A204.1 (cell line): ENCODE results near the gene ADGRB3.
"Not testable (repeated sequence)": the region's sequence is repeated elsewhere in the genome, so short reads cannot be mapped to it uniquely, and the experiment has no call there.

Experiments
- FAIRE-seq: peaks from 2 replicates; lab custom pipeline; 2012; peaks lifted over from hg19 to GRCh38; lab: Jason Lieb, UNC

The ADGRB3 gene

GRCh38 chr6:68826501-68826900 is 191.4 kb downstream of the ADGRB3 start:
- FAIRE-seq, result no peak

- no peak for FAIRE-seq
These were observed 199.5 kb downstream of the ADGRB3 start for GRCh38 chr6:68834551-68834950.

DNA sequence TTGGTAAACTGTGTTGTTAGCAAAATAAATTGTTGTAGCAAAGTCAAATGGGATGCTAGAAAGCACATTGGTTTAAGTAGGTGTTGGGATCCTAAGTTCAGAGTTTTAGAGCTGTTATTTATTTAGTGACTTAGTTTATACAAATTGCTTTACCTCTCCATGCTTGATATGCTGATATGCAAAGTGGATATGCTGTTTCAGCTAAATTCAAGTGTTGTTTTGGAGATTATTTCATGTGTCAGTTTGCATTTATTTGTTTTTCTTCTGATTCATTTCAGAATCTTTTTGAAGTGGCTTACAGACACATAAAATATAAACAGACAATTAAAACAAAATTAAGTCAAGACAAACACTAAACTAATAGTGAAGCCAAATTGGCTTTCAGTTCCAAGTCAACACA is 203.5 kb downstream of the ADGRB3 start:
- no peak for FAIRE-seq

DNA sequence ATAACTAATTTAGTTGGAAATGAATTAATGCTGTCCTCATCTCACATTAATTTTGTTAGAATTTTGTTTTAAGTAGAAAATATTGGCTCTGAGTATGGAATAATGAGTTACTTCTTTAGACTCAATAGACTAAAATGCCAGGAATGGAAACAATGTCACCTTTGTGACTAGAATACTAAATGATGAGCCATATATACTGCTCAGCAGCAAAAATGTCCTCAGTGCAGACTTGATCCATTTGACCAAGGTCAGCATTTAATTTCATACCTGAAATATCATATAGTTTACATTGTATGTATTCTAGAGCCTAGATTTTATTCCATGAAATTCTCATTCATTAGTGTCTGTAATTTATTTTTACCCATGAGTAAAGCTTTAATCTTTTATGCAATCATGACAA is 217.7 kb downstream of the ADGRB3 start:
- no peak for FAIRE-seq

- no peak for FAIRE-seq
These were observed 224.2 kb downstream of the ADGRB3 start for GRCh38 chr6:68859233-68859632.

DNA sequence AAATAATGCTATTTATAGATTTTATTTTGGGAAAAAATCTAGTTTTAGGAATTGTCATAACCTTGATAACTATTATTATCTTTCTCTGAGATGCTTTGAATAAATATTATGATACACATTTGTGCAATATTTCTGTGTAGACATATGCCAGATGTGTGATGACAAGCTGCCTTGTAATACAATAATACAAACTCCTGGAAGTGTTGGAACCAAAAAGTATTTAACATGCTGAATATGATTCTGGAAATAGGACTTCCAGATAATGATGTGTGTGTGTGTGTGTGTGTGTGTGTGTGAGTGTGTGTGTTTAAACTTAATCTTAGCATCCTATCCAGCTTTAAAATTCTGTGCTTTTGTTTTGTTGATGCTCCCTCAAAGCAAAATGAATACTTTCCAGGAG is 233.6 kb downstream of the ADGRB3 start:
- FAIRE-seq, result no peak

DNA sequence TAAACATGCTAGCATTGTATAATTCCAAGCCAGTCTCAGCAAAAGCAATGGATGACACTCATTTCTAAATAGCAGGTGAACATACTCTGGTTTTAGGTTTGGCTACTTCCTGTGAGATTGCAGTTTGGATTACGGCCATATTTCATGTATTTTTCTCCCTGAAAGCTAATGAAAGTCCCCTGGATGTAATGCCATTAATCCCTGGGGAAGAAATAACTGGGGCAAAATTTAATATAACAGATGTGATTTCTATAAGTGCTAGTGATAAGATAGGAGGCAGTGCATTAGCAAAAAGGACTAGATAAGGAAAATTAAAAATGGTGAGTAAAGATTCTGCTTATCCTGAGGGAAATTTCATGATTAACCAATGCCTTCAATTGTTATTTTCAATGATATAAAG is 238.2 kb downstream of the ADGRB3 start:
- no peak for FAIRE-seq

DNA sequence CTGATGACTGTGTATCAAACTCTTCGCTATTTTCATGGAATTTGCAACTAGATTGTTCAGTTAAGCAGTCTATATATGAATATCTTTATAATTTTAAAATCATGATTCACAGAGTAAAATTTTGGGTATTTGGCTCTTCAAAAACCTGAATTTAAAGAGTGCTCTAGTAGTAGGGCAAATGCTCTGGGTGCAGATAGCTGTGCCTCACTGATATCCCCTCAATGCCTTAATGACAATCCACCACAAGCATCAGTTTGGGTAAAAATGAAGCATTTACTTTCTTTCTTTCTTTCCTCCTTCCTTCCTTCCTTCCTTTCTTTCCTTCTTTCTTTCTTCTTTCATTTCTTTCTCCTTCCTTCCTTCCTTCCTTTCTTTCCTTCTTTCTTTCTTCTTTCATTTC is 239.7 kb downstream of the ADGRB3 start:
- no peak for FAIRE-seq

GRCh38 chr6:68875403-68875802 is 240.3 kb downstream of the ADGRB3 start:
- no peak for FAIRE-seq

DNA sequence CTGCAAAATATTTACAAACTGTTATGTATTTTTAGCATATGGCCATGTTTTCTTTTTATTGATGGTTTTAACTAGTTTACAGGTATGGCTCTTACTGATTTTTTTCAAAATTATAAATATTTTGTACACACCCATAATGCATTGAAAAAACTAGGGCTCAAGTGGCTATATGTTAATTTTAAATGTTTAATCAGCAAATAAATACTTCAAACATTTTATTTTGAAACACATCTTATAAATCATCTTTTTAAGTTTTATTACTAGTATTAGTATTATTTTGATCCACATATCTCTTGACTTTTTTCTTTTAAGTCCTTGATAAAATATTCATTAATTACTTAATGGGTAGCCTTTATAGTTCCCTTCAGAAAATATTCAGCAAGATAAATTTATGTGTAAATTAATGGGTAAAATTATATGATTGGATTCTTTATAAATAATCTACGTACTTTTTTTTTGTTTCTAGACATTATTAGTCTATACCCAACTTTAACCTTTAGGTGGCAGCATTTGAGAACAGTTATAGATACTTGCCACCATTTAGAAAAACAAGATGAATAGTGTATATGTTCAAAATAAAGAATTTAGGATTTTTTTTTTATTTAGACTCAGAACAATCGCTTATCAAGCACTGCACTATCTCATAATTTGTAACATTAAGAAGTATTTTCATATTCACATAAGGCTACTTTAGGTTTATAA is 241.9 kb downstream of the ADGRB3 start:
- peak; percentile 98 for FAIRE-seq

DNA sequence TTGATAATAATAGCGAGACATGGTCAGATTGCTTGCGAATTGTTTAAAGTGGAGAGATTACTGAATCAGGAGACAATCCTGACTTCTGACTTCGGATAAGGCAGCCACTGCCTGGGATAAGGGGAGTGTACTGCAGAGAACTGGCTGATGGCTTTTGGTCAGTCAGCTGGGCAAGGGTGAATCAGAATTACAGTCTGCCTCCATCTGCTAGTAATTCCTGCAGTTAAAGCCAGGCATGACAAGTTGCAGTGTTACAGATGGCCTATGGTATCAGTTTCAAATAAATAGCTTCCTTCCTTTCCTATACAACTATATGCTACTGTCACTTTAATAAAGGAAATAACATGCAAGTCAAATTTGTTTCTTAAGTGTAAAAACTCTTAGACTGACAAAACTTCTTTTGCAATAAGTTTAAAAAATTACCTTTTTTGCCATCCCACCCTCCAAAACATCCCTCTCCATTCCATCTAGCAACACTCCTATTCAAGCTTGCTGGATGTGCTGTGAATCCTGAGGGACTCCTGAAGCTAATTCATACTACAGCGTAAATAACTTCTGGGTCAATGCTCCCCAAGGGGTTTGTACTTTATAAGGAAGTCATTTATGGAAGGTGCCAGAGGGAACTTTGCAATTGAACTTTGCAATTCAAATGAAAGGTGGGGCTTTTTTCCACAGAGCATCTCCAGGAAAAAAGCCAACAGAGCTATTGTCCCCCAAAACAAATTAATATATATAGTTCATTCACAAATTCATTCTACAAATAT is 245.2 kb downstream of the ADGRB3 start:
- no peak for FAIRE-seq

DNA sequence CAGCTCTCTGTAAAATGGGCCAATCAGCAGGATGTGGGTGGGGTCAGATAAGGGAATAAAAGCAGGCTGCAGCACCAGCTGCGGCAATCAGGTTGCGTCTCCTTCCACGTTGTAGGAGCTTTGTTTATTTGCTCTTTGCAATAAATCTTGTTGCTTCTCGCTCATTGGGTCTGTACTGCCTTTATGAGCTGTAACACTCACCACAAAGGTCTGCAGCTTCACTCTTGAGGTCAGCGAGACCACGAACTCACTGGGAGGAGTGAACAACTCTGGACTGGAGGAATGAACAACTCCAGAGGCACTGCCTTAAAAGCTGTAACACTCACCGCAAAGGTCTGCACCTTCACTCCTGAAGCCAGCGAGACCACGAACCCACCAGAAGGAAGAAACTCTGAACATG is 248.2 kb downstream of the ADGRB3 start:
- FAIRE-seq, result not testable (repeated sequence)

GRCh38 chr6:68891419-68891818 is 256.3 kb downstream of the ADGRB3 start:
- no peak for FAIRE-seq

GRCh38 chr6:68892452-68892851 is 257.4 kb downstream of the ADGRB3 start:
- no peak for FAIRE-seq

- no peak for FAIRE-seq
These were observed 260.8 kb downstream of the ADGRB3 start for GRCh38 chr6:68895929-68896328.

GRCh38 chr6:68901044-68901443 is 266.0 kb downstream of the ADGRB3 start:
- FAIRE-seq, result no peak

- FAIRE-seq, result no peak
These were observed 276.3 kb downstream of the ADGRB3 start for GRCh38 chr6:68911334-68911733.

DNA sequence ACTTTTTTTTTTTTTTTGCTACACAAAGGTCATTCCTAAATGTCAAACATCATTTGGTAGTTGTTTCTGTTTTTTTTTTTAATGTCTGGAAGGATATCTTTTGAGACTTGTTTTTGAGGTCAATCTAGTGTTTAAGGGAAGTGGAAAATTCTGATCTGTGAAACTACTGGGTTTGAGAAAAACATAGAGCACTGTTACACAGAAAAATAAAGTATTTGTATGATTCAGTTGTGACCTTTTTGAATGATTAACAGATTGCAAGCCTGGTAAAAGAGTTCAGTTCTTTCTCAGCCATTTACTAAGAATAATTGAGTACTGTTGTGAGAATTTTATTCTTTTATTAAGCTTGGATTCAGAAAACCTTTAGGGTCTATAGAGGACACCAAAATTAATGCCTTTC is 276.7 kb downstream of the ADGRB3 start:
- no peak for FAIRE-seq

GRCh38 chr6:68912805-68913204 is 277.7 kb downstream of the ADGRB3 start:
- FAIRE-seq, result not testable (repeated sequence)

DNA sequence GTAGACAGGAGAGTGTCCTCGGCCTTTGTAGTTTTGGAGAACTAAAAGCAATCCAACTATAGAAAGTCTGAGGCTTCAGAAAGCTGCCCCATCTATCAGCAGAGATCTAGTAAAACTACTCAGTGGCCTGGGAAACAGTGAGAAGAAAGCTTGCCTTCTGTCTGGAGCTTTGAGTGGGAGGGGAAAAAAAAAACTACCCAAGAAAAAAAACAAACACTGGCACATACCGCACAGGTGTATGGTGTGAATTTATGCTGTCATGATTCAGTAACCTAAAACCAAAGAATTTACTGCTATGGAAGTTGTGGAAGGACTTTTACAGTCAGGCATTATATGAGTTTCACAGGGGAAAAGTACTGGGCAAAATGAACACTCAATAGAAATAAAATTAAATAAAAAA is 280.5 kb downstream of the ADGRB3 start:
- no peak for FAIRE-seq

GRCh38 chr6:68919537-68919936 is 284.5 kb downstream of the ADGRB3 start:
- no peak for FAIRE-seq

DNA sequence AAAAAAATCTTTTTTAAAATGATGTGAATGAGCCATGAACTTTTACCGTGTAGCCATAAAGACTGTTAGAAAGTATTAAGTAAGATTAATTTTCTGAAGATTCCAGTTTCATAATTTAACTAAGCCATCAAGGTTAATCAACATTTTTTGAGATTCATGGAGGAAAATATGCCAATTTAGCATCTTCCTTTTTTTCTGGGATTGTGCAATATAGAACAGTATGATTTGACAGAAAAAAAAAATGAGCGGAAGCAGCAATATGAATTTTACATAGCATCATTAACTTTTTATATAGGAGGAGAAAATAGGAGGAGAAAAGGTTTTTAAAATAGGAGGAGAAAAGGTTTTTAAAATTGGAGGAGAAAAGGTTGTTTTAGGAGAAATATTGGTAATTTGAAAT is 306.3 kb downstream of the ADGRB3 start:
- no peak for FAIRE-seq

DNA sequence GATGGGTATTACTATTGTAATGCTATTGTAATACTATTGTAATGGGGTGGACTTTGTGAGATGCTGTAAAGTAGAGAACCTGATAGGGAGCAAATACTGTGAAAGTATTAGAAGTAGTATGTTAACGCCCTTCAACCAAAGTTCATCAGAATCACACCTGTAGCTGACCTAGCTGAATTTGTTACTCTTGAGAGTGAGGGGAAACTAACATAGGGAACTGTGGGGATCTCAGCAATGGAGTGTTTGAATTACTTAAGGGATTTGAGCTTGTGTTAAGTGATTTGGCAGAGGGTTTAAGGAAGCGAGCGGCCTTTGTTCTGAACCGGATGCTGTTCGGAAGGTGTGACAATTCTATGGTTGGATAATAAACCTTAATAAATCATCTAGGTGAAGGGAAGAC is 312.6 kb downstream of the ADGRB3 start:
- FAIRE-seq, result no peak

GRCh38 chr6:68951270-68951669 is 316.2 kb downstream of the ADGRB3 start:
- FAIRE-seq, result no peak
